Measurements from ENCODE around the gene PLPP6. TPM values are rescaled to one million over a fixed set of nuclear protein-coding genes. Genes with fewer than 3 reads are reported as not detected.
A peak's percentile ranks its signal among the peaks of the same experiment; 100 is the strongest.

Gene PLPP6
- total RNA-seq, 1 experiment from 2014 or later = 13.4 TPM

DNA sequence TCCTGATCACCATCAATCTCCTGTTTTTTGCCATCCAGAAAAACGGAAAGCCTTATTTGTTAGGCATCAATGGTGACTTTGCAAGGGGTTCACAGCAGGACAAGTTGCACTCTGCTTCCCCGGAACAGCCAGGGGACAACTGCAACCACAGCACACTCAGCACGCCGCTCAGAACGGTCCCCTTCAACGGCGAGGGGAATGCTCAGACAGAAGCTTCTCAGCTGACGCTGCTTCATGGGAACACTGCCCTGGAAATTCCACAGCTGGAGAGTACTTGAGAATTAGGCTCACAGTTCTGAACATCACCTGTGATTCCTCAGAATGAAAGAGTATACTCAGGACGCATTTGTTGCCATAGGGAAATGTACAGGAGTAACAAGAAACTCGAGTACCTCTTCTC lies 40.1 kb upstream of the PLPP6 start (continued):
- TF ChIP-seq PRDM15 (CRISPR knock-in tag; IDR thresholded peaks at IDR 0.05) = no peak
- no peak for TF ChIP-seq ZNF396 (CRISPR knock-in tag; IDR thresholded peaks at IDR 0.05; ENCODE audit: borderline replicate concordance)
- no peak for TF ChIP-seq JAZF1 (CRISPR knock-in tag; IDR thresholded peaks at IDR 0.05)
- TF ChIP-seq, protein P1, sequence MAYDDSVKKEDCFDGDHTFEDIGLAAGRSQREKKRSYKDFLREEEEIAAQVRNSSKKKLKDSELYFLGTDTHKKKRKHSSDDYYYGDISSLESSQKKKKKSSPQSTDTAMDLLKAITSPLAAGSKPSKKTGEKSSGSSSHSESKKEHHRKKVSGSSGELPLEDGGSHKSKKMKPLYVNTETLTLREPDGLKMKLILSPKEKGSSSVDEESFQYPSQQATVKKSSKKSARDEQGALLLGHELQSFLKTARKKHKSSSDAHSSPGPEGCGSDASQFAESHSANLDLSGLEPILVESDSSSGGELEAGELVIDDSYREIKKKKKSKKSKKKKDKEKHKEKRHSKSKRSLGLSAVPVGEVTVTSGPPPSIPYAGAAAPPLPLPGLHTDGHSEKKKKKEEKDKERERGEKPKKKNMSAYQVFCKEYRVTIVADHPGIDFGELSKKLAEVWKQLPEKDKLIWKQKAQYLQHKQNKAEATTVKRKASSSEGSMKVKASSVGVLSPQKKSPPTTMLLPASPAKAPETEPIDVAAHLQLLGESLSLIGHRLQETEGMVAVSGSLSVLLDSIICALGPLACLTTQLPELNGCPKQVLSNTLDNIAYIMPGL (CRISPR knock-in tag; IDR thresholded peaks at IDR 0.05) = no peak
- TF ChIP-seq ESRRA (CRISPR knock-in tag; IDR thresholded peaks at IDR 0.05; ENCODE audit: borderline replicate concordance) = no peak
- TF ChIP-seq, protein P2, sequence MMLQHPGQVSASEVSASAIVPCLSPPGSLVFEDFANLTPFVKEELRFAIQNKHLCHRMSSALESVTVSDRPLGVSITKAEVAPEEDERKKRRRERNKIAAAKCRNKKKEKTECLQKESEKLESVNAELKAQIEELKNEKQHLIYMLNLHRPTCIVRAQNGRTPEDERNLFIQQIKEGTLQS (CRISPR knock-in tag; conservative IDR thresholded peaks at IDR 0.05) = no peak
- no peak for TF ChIP-seq IRF2 (CRISPR knock-in tag; IDR thresholded peaks at IDR 0.05; ENCODE audit: borderline replicate concordance, low read depth)
- no peak for TF ChIP-seq CREB1 (CRISPR knock-in tag; IDR thresholded peaks at IDR 0.05)
- no peak for TF ChIP-seq FOXJ3 (CRISPR knock-in tag; IDR thresholded peaks at IDR 0.05; ENCODE audit: borderline replicate concordance)
- TF ChIP-seq ZMAT4 (CRISPR knock-in tag; IDR thresholded peaks at IDR 0.05) = no peak
- TF ChIP-seq ZNF416 (CRISPR knock-in tag; IDR thresholded peaks at IDR 0.05) = no peak

- peak; percentile 83 for ATAC-seq
- Mint-ChIP-seq H3K27me3 (ENCODE audit: low read depth) (no peaks in the 10 kb centered on the region; the same call in 1 of the 2 replicates), H3K9me3 (no peaks in the 10 kb centered on the region), H3K27ac (no peak overlapping the region), H3K4me3 (no peak overlapping the region), H3K4me1 (peaks cover 31% of the 10 kb centered on the region), H3K36me3 (no peaks in the 10 kb centered on the region)
- CTCF ChIA-PET = no interaction called here
- no peak for DNase-seq (ENCODE audit: low spot score)
- POLR2A ChIA-PET = no interaction called here
- TF ChIP-seq E2F1 (CRISPR knock-in tag; IDR thresholded peaks at IDR 0.05) (no peak), ELF4 (CRISPR knock-in tag; IDR thresholded peaks at IDR 0.05; ENCODE audit: low read depth) (no peak)
These were observed 31.3 kb upstream of the PLPP6 start for GRCh38 chr9:4630836-4631235.

- no peak overlapping the region for H3K27ac Mint-ChIP-seq
- POLR2A ChIA-PET = no interaction called here
- peak; percentile 57; the same call in 1 of the 2 replicates for ATAC-seq
- no peak for TF ChIP-seq KAT7 (CRISPR knock-in tag; IDR thresholded peaks at IDR 0.05; ENCODE audit: borderline replicate concordance)
- no peak for TF ChIP-seq CBFB (CRISPR knock-in tag; IDR thresholded peaks at IDR 0.05; ENCODE audit: low read depth)
- TF ChIP-seq HMGA2 (CRISPR knock-in tag; IDR thresholded peaks at IDR 0.05) = no peak
- no peak for TF ChIP-seq EMX1 (CRISPR knock-in tag; IDR thresholded peaks at IDR 0.05)
- TF ChIP-seq SMAD3 (CRISPR knock-in tag; IDR thresholded peaks at IDR 0.05; ENCODE audit: borderline replicate concordance) = no peak
- no peak for TF ChIP-seq STAT6 (CRISPR knock-in tag; conservative IDR thresholded peaks at IDR 0.05; ENCODE audit: low read depth)
- no peak for TF ChIP-seq SOX15 (CRISPR knock-in tag; IDR thresholded peaks at IDR 0.05)
- H3K9me3 Mint-ChIP-seq = no peaks in the 10 kb centered on the region
- H3K27me3 Mint-ChIP-seq (ENCODE audit: low read depth) = no peaks in the 10 kb centered on the region
- CTCF ChIA-PET = interaction anchor here (1.1 to 2.0 kb wide), 4 partner anchors 34 to 257 kb away, joined by 4 to 28 read pairs (median 10); no protein-coding TSS in a partner anchor
- no peaks in the 10 kb centered on the region for H3K36me3 Mint-ChIP-seq
- H3K4me1 Mint-ChIP-seq = peaks cover 15% of the 10 kb centered on the region
- no peak for DNase-seq (ENCODE audit: low spot score)
- H3K4me3 Mint-ChIP-seq = no peak overlapping the region
These were observed 23.1 kb upstream of the PLPP6 start for GRCh38 chr9:4638968-4639367.
